Measurements from ENCODE around the gene NBDY. TPM values are rescaled to one million over a fixed set of nuclear protein-coding genes. Genes with fewer than 3 reads are reported as not detected.
"Not testable (repeated sequence)": the region's sequence is repeated elsewhere in the genome, so short reads cannot be mapped to it uniquely, and the experiment has no call there.

Gene NBDY
- total RNA-seq, 4 donors from 2014 or later = 6.1 to 21.6 (median 17.3) TPM

- DNase-seq (ENCODE audit: low spot score in 2 of 2) = no peak
- Histone ChIP-seq H3K36me3 (no peaks in the 10 kb centered on the region), H3K4me1 (peaks cover 0 to 4% (median 0%) of the 10 kb centered on the region in 4 donors), H3K27me3 (peaks cover 0 to 39% of the 10 kb centered on the region in 2 donors), H3K27ac (no peak overlapping the region), H3K4me3 (no peak overlapping the region), H3K9me3 (peaks cover 0 to 5% (median 0%) of the 10 kb centered on the region in 4 donors)
- 69 to 100% methylated on average over 1 of the region's 1 CpG for WGBS, 2 donors
- TF ChIP-seq POLR2A (IDR thresholded peaks at IDR 0.05) (no peak), CTCF (IDR thresholded peaks at IDR 0.05) (no peak), EP300 (IDR thresholded peaks at IDR 0.05) (no peak)
These were observed 18.0 kb downstream of the NBDY start for GRCh38 chrX:56746996-56747395.

- peaks cover 0 to 32% of the 10 kb centered on the region in 2 donors for H3K27me3 ChIP-seq
- no peak overlapping the region for H3K27ac ChIP-seq
- no peak overlapping the region for H3K4me3 ChIP-seq
- DNase-seq (ENCODE audit: low spot score in 2 of 2) = no peak
- H3K4me1 ChIP-seq = no peaks in the 10 kb centered on the region
- TF ChIP-seq EP300 (IDR thresholded peaks at IDR 0.05) = no peak
- no peak for TF ChIP-seq POLR2A (IDR thresholded peaks at IDR 0.05)
- no peak for TF ChIP-seq CTCF (IDR thresholded peaks at IDR 0.05)
- no peaks in the 10 kb centered on the region for H3K36me3 ChIP-seq
- H3K9me3 ChIP-seq = no peaks in the 10 kb centered on the region
These were observed 22.0 kb downstream of the NBDY start for GRCh38 chrX:56751071-56751470.

GRCh38 chrX:56757327-56757726, 28.3 kb downstream of the NBDY start:
- Histone ChIP-seq H3K27ac (no peak overlapping the region), H3K9me3 (no peaks in the 10 kb centered on the region), H3K27me3 (peaks cover 0 to 6% of the 10 kb centered on the region in 2 donors), H3K36me3 (no peaks in the 10 kb centered on the region), H3K4me1 (peaks cover 0 to 7% (median 0%) of the 10 kb centered on the region in 4 donors), H3K4me3 (no peak overlapping the region)
- 64 to 90% methylated on average over 7 of the region's 7 CpGs for WGBS, 2 donors
- DNase-seq (ENCODE audit: low spot score in 2 of 2) = no peak
- no peak for TF ChIP-seq POLR2A (IDR thresholded peaks at IDR 0.05)
- no peak for TF ChIP-seq CTCF (IDR thresholded peaks at IDR 0.05)
- no peak for TF ChIP-seq EP300 (IDR thresholded peaks at IDR 0.05)

DNA sequence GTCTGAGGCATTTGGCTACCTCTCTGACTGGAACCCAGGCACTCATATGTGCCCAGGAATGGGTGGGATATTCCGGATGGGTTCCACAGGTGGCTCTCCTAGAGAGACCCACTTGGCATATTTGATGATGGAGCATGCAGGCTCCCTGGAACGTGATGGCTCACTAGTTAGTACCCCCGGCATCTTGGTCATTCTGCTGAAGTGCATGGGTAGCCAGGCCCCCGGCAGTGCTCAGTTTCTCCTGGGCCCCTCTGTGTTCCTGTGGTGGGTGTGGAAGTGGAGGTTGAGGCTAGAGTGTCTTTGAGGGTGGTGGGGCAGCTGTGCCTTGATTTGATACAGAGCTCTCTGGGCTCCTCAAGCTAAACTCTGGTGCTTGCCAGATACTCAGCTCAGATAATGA, 29.4 kb downstream of the NBDY start:
- Histone ChIP-seq H3K27ac (no peak overlapping the region), H3K36me3 (no peaks in the 10 kb centered on the region), H3K4me3 (no peak overlapping the region), H3K4me1 (peaks cover 0 to 16% (median 2%) of the 10 kb centered on the region in 4 donors), H3K9me3 (no peaks in the 10 kb centered on the region), H3K27me3 (no peaks in the 10 kb centered on the region)
- WGBS, 2 donors = 82 to 100% methylated on average over 3 to 4 of the region's 4 CpGs
- TF ChIP-seq CTCF (IDR thresholded peaks at IDR 0.05) (no peak), POLR2A (IDR thresholded peaks at IDR 0.05) (no peak), EP300 (IDR thresholded peaks at IDR 0.05) (no peak)
- no peak for DNase-seq (ENCODE audit: low spot score in 2 of 2)

DNA sequence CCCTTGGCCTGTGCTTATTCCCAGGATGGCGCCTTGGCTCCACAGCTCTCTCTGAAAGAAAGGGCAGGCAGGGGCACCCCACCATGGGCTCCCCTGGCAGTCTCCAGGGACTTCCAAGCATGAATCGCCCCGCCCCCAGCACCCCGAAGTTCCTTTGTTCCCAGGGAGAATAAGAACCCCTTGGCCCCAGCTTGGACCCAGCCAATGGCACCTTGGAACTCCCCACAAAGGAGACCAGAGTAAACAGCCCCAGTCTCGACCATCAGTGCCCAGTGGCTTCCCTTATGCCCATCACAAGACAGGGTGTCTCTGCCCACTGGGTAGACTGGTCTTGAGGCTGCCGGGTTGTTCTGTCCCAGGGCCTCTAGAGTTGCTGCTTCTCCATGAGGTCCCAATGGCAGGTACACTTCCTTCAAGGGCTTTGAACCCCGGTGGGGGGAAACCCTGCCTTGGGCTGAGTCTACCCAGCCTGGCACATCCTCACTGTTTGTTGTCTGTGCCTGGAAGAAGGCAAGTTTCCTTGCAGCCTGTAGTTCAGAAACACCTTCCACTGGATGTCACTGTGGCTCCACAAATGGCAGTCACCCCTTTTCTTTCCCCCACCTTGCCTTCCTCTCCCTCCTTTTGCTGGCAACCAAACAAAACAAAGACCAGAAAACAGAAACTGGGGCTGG, 30.8 kb downstream of the NBDY start:
- TF ChIP-seq POLR2A (IDR thresholded peaks at IDR 0.05) = no peak
- no peak for TF ChIP-seq CTCF (IDR thresholded peaks at IDR 0.05)
- TF ChIP-seq EP300 (IDR thresholded peaks at IDR 0.05) = no peak
- 76 to 100% methylated on average over 1 to 7 of the region's 7 CpGs for WGBS, 2 donors
- H3K9me3 ChIP-seq = no peaks in the 10 kb centered on the region

GRCh38 chrX:56760410-56761124, 31.5 kb downstream of the NBDY start:
- not testable (repeated sequence) for H3K27me3 ChIP-seq; DNase-seq (ENCODE audit: low spot score in 2 of 2); H3K27ac ChIP-seq; H3K4me3 ChIP-seq; H3K9me3 ChIP-seq; H3K36me3 ChIP-seq
- peaks cover 0 to 32% (median 15%) of the 10 kb centered on the region in 4 donors for H3K4me1 ChIP-seq
- 83 to 86% methylated on average over 14 to 15 of the region's 15 CpGs for WGBS, 2 donors

More for the DNA sequence above, 30.8 kb downstream of the NBDY start:
- Histone ChIP-seq H3K27ac (no peak overlapping the region), H3K36me3 (no peaks in the 10 kb centered on the region), H3K4me1 (peaks cover 0 to 25% (median 9%) of the 10 kb centered on the region in 4 donors), H3K4me3 (no peak overlapping the region), H3K27me3 (no peaks in the 10 kb centered on the region)
- DNase-seq (ENCODE audit: low spot score in 2 of 2) = no peak
